Stimulated activated CD4-positive, alpha-beta T cell treated with anti-CD3 and anti-CD28 coated beads, Interleukin-15, amount 100 ng/mL, for 48 hours (primary cell): Measurements from ENCODE around the gene PEBP1.

Experiments used
- DNase-seq, 2 donors: peaks; one replicate each; pipeline ENCODE4 v3.0.0-alpha.2; 2020; ENCODE audit warnings: low read depth in 2 of 2

The PEBP1 gene

DNA sequence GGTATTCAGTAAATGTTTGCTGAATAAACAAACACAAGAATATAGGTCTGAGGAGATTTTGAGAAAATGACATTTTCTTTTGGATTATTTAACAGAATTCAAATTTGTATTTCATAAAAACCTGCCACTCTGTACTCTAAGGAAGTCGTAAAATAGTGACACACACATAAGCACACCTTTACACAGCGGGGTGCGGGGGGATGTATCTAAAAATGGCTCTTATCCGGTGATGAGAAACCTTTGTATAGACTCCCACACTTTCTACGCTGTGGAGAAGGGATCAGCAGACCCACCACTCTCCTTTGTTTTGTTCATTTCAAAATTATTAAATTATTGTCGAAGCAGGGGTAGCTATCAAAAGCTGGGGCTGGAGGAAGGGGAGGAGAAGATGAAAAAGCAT lies 58.0 kb downstream of the PEBP1 start:
- DNase-seq: no peak
